K562 (cell line): ENCODE data around the gene GPX7. TPM values are rescaled to one million over a fixed set of nuclear protein-coding genes. Genes with fewer than 3 reads are reported as not detected.

ENCODE experiments used
- GTF2A2 ChIP-seq: IDR thresholded peaks from 2 replicates; pipeline ENCODE4 v1.6.1; 2016; ENCODE audit warnings: mild to moderate bottlenecking, missing genetic modification characterization, missing compliant biosample characterization
- HNRNPUL1 ChIP-seq: fragments of 200-400 bp; formaldehyde crosslinking; IDR thresholded peaks from 2 replicates; pipeline ENCODE4 v1.6.1; 2017; ENCODE audit warnings: low read length
- MEIS2 ChIP-seq: fragments of 450-650 bp; IDR thresholded peaks from 2 replicates; pipeline ENCODE4 v1.6.1; 2014; ENCODE audit warnings: mild to moderate bottlenecking; ENCODE audit not compliant: partially characterized antibody
- RUNX1 ChIP-seq: sonication (generic); IDR thresholded peaks from 2 replicates; pipeline ENCODE4 v1.6.1; 2016; ENCODE audit warnings: antibody characterized with exemption, low read depth
- SMC3 ChIP-seq: conservative IDR thresholded peaks from 2 replicates; pipeline ENCODE4 v1.6.1; 2011; ENCODE audit warnings: low read depth, low read length, improper control_type of control experiment; ENCODE audit not compliant: insufficient read depth
- SOX6 ChIP-seq: fragments of 450-650 bp; IDR thresholded peaks from 2 replicates; pipeline ENCODE4 v1.6.1; 2014; ENCODE audit warnings: mild to moderate bottlenecking
- YY1 ChIP-seq, 3 experiments: IDR thresholded peaks; 2 replicates each; pipeline ENCODE4 v1.6.1; 2011; ENCODE audit warnings: low read length in 2 of 3, mild to moderate bottlenecking in 2 of 3, moderate library complexity in 2 of 3, borderline replicate concordance in 1 of 3, control low read depth in 1 of 3, low read depth in 1 of 3; ENCODE audit not compliant: insufficient read depth in 3 of 3, insufficient replicate concordance in 2 of 3, control insufficient read depth in 1 of 3, insufficient read length in 1 of 3; ENCODE audit errors: extremely low read depth in 1 of 3
- ZBTB1 ChIP-seq: sonication (generic); formaldehyde crosslinking; IDR thresholded peaks from 2 replicates; pipeline ENCODE4 v1.8.1; 2023; ENCODE audit warnings: missing genetic modification reagents, low read depth, mild to moderate bottlenecking, borderline replicate concordance
- ZNF431 ChIP-seq: sonication (generic); formaldehyde crosslinking; IDR thresholded peaks from 2 replicates; pipeline ENCODE4 v1.8.0; 2022; ENCODE audit warnings: mild to moderate bottlenecking, missing genetic modification reagents
- polyA plus RNA-seq, 8 experiments: library from polyadenylated mRNA; depleted of rRNA in 4 of 8; stranded (reverse) in 5 of 8; unstranded in 3 of 8; fragments of >200 nt; fragmentation: Nextera tagmentation in 2 of 8; fragmentation: Illumina TruSeq in 1 of 8; extraction: Ambion mirVana in 2 of 8; extraction: Trizol in 1 of 8; gene quantifications; 2 replicates each; pipeline versions ENCODE4 v1.2.1 to v1.2.3, GENCODE V29; 2011 to 2014; ENCODE audit warnings: inconsistent platforms in 1 of 8, missing spikeins in 1 of 8
- total RNA-seq, 7 experiments: library from RNA; depleted of rRNA in 6 of 7; stranded (reverse); fragments of >200 nt in 6 of 7; fragmentation: Illumina TruSeq in 2 of 7; extraction: Trizol in 2 of 7; gene quantifications; 2 replicates each; pipeline versions ENCODE4 v1.2.1 to v1.2.3, GENCODE V29; 2011 to 2021; ENCODE audit warnings: low replicate concordance in 1 of 7
- TF ChIP-seq, protein P1 (sequence below): sonication (generic); formaldehyde crosslinking; IDR thresholded peaks from 2 replicates; pipeline ENCODE4 v1.8.0; 2023; ENCODE audit warnings: mild to moderate bottlenecking, missing genetic modification reagents
- TF ChIP-seq, protein P2 (sequence below): fragments of 450-650 bp; IDR thresholded peaks from 2 replicates; pipeline ENCODE4 v1.6.1; 2016; ENCODE audit warnings: low read depth
- TF ChIP-seq, protein P3 (sequence below), 2 experiments: fragments of 450-650 bp in 1 of 2; sonication (generic) in 1 of 2; formaldehyde crosslinking in 1 of 2; IDR thresholded peaks in 1 of 2; conservative IDR thresholded peaks in 1 of 2; 2 replicates each; pipeline versions ENCODE4 v1.6.1 to v1.8.1; 2016 to 2023; ENCODE audit warnings: mild to moderate bottlenecking in 2 of 2, moderate library complexity in 2 of 2, inconsistent platforms in 1 of 2, missing genetic modification reagents in 1 of 2
- TF ChIP-seq, protein P4 (sequence below): fragments of 450-650 bp; formaldehyde crosslinking; IDR thresholded peaks from 2 replicates; pipeline ENCODE4 v1.4.0; 2020; ENCODE audit warnings: mild to moderate bottlenecking, moderate library complexity

GPX7 gene
- total and polyA plus RNA-seq, 9 of the 15 experiments (the other 6 are each of a cell fraction or from before 2014, with no cell fraction given) = 0.08 TPM; not detected in 8

DNA sequence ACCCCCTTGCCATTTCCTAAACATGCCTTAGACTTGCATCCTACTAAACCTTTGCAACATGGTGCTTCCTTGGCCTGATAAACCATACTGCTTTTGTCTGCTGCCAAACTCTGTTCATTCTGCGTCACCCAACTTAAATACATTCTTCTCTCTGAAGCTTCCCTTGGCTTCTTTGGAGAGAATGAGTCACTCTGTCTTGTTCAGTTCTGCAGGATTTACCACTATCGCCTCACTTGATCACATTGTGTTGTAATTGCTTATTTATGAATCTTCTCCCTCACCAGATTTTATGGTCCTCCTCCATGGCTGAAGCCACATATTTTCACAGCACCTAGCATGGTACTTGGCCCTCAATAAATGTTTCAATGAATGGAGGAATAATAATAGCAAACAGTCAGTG is 27.6 kb upstream of the GPX7 start (continued):
- TF ChIP-seq, protein P1, sequence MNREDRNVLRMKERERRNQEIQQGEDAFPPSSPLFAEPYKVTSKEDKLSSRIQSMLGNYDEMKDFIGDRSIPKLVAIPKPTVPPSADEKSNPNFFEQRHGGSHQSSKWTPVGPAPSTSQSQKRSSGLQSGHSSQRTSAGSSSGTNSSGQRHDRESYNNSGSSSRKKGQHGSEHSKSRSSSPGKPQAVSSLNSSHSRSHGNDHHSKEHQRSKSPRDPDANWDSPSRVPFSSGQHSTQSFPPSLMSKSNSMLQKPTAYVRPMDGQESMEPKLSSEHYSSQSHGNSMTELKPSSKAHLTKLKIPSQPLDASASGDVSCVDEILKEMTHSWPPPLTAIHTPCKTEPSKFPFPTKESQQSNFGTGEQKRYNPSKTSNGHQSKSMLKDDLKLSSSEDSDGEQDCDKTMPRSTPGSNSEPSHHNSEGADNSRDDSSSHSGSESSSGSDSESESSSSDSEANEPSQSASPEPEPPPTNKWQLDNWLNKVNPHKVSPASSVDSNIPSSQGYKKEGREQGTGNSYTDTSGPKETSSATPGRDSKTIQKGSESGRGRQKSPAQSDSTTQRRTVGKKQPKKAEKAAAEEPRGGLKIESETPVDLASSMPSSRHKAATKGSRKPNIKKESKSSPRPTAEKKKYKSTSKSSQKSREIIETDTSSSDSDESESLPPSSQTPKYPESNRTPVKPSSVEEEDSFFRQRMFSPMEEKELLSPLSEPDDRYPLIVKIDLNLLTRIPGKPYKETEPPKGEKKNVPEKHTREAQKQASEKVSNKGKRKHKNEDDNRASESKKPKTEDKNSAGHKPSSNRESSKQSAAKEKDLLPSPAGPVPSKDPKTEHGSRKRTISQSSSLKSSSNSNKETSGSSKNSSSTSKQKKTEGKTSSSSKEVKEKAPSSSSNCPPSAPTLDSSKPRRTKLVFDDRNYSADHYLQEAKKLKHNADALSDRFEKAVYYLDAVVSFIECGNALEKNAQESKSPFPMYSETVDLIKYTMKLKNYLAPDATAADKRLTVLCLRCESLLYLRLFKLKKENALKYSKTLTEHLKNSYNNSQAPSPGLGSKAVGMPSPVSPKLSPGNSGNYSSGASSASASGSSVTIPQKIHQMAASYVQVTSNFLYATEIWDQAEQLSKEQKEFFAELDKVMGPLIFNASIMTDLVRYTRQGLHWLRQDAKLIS (CRISPR knock-in tag) = no peak
- no peak for TF ChIP-seq MEIS2
- TF ChIP-seq GTF2A2 (tag) = no peak
- TF ChIP-seq SOX6 = peak; percentile 89
- TF ChIP-seq, protein P2, sequence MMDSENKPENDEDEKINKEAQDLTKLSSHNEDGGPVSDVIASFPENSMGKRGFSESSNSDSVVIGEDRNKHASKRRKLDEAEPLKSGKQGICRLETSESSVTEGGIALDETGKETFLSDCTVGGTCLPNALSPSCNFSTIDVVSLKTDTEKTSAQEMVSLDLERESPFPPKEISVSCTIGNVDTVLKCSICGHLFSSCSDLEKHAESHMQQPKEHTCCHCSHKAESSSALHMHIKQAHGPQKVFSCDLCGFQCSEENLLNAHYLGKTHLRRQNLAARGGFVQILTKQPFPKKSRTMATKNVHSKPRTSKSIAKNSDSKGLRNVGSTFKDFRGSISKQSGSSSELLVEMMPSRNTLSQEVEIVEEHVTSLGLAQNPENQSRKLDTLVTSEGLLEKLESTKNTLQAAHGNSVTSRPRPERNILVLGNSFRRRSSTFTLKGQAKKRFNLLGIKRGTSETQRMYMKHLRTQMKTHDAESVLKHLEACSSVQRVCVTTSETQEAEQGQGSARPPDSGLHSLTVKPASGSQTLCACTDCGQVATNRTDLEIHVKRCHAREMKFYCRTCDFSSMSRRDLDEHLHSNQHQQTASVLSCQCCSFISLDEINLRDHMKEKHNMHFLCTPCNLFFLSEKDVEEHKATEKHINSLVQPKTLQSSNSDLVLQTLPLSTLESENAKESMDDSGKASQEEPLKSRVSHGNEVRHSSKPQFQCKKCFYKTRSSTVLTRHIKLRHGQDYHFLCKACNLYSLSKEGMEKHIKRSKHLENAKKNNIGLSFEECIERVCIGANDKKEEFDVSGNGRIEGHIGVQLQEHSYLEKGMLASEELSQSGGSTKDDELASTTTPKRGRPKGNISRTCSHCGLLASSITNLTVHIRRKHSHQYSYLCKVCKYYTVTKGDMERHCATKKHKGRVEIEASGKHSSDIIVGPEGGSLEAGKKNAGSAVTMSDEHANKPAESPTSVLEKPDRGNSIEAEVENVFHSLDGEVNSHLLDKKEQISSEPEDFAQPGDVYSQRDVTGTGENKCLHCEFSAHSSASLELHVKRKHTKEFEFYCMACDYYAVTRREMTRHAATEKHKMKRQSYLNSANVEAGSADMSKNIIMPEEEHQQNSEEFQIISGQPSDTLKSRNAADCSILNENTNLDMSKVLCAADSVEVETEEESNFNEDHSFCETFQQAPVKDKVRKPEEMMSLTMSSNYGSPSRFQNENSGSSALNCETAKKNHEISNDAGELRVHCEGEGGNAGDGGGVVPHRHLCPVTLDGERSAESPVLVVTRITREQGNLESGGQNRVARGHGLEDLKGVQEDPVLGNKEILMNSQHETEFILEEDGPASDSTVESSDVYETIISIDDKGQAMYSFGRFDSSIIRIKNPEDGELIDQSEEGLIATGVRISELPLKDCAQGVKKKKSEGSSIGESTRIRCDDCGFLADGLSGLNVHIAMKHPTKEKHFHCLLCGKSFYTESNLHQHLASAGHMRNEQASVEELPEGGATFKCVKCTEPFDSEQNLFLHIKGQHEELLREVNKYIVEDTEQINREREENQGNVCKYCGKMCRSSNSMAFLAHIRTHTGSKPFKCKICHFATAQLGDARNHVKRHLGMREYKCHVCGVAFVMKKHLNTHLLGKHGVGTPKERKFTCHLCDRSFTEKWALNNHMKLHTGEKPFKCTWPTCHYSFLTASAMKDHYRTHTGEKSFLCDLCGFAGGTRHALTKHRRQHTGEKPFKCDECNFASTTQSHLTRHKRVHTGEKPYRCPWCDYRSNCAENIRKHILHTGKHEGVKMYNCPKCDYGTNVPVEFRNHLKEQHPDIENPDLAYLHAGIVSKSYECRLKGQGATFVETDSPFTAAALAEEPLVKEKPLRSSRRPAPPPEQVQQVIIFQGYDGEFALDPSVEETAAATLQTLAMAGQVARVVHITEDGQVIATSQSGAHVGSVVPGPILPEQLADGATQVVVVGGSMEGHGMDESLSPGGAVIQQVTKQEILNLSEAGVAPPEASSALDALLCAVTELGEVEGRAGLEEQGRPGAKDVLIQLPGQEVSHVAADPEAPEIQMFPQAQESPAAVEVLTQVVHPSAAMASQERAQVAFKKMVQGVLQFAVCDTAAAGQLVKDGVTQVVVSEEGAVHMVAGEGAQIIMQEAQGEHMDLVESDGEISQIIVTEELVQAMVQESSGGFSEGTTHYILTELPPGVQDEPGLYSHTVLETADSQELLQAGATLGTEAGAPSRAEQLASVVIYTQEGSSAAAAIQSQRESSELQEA = no peak
- no peak for TF ChIP-seq SMC3
- no peak for TF ChIP-seq YY1 (IDR thresholded peaks at IDR 0.05; ENCODE audit: borderline replicate concordance in 1 of 3, control insufficient read depth in 1 of 3, extremely low read depth in 1 of 3, insufficient read depth in 3 of 3, insufficient read length in 1 of 3, insufficient replicate concordance in 2 of 3, low read depth in 1 of 3, low read length in 2 of 3)
- no peak for TF ChIP-seq RUNX1
- TF ChIP-seq ZBTB1 = no peak
- TF ChIP-seq HNRNPUL1 = no peak
- no peak for TF ChIP-seq ZNF431 (CRISPR knock-in tag)
- TF ChIP-seq, protein P3, sequence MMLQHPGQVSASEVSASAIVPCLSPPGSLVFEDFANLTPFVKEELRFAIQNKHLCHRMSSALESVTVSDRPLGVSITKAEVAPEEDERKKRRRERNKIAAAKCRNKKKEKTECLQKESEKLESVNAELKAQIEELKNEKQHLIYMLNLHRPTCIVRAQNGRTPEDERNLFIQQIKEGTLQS (IDR thresholded peaks at IDR 0.05) = peak; percentile 87
- TF ChIP-seq, protein P3 (CRISPR knock-in tag; conservative IDR thresholded peaks at IDR 0.05) = no peak
- TF ChIP-seq, protein P4, sequence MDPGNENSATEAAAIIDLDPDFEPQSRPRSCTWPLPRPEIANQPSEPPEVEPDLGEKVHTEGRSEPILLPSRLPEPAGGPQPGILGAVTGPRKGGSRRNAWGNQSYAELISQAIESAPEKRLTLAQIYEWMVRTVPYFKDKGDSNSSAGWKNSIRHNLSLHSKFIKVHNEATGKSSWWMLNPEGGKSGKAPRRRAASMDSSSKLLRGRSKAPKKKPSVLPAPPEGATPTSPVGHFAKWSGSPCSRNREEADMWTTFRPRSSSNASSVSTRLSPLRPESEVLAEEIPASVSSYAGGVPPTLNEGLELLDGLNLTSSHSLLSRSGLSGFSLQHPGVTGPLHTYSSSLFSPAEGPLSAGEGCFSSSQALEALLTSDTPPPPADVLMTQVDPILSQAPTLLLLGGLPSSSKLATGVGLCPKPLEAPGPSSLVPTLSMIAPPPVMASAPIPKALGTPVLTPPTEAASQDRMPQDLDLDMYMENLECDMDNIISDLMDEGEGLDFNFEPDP = no peak
